ENCODE data around the gene LZTS3. TPM values are rescaled to one million over a fixed set of nuclear protein-coding genes. Genes with fewer than 3 reads are reported as not detected.

Gene LZTS3
- total RNA-seq, 1 experiment from 2014 or later, result 4.5 TPM

DNA sequence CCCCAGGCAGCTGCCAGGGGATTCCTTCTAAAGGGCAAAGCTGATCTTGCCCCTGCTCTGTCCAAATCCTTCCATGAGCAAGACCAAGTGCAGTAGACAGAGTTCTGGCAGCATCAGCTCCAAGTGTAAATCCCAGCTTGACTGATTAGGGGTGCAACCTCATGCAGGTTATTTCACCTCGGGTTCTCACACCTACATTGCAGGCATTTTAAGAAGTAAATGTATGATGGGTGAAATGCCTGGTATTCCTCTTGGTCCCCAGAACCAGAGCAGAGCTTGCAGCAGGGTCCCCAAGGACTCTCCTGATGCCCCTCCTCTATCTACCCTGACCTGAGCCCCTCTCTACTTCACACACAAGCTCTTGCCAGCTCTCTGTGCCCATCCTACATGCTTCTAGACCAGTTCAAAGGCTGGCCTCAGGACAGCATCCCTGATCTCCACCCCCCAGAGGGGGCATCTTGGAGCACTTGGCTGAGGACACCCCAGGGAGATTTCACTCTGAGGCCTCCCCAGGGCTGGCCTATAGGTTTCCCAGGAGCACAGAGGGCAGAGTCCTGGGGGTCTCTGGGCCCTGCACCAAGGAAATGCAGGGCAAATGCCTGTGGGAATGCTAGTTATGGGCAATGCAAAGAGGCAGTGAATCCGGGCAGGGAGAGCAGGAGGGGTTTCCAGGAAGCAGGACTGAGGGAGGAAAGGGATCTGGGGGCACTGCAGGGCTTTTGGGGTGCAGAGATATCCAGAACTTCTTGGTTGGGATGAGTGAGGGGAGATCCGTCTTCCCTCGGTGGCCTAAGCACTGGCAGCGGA lies 1.0 kb downstream of the LZTS3 start:
- DNase-seq, result no peak
- Mint-ChIP-seq H3K27me3 (ENCODE audit: insufficient read depth, unreplicated experiment) (peaks cover 3% of the 10 kb centered on the region), H3K9me3 (ENCODE audit: unreplicated experiment) (no peaks in the 10 kb centered on the region), H3K4me3 (ENCODE audit: unreplicated experiment) (peak overlapping the region; percentile 98), H3K27ac (ENCODE audit: unreplicated experiment) (peak overlapping the region; percentile 78), H3K36me3 (ENCODE audit: insufficient read depth, unreplicated experiment) (peaks cover 19% of the 10 kb centered on the region), H3K4me1 (ENCODE audit: low read depth, unreplicated experiment) (peaks cover 15% of the 10 kb centered on the region)
- intact Hi-C loops (cut with micrococcal nuclease; ENCODE audit: unreplicated experiment), result no loop called here
- ChIA-PET CTCF (interaction anchor here (0.6 to 1.0 kb wide), 2 partner anchors 12 to 200 kb away, joined by 3 to 5 read pairs; partner anchors contain the start of genes FASTKD5 and UBOX5), POLR2A (interaction anchor here (0.6 kb wide), 1 partner anchor 146 kb away, joined by 5 read pairs; no protein-coding TSS in a partner anchor)
- TF ChIP-seq, protein P1, sequence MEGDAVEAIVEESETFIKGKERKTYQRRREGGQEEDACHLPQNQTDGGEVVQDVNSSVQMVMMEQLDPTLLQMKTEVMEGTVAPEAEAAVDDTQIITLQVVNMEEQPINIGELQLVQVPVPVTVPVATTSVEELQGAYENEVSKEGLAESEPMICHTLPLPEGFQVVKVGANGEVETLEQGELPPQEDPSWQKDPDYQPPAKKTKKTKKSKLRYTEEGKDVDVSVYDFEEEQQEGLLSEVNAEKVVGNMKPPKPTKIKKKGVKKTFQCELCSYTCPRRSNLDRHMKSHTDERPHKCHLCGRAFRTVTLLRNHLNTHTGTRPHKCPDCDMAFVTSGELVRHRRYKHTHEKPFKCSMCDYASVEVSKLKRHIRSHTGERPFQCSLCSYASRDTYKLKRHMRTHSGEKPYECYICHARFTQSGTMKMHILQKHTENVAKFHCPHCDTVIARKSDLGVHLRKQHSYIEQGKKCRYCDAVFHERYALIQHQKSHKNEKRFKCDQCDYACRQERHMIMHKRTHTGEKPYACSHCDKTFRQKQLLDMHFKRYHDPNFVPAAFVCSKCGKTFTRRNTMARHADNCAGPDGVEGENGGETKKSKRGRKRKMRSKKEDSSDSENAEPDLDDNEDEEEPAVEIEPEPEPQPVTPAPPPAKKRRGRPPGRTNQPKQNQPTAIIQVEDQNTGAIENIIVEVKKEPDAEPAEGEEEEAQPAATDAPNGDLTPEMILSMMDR (IDR thresholded peaks at IDR 0.05; ENCODE audit: insufficient read depth in 1 of 2, low read depth in 1 of 2, low read length in 1 of 2, severe bottlenecking in 1 of 2, unreplicated experiment in 1 of 2), result no peak
- Histone ChIP-seq H3K4me1 (peaks cover 14% of the 10 kb centered on the region), H3K27me3 (replicated peaks; ENCODE audit: control insufficient read depth, insufficient read depth, low read length) (no peaks in the 10 kb centered on the region), H3K9me3 (no peaks in the 10 kb centered on the region), H3K4me3 (ENCODE audit: low read depth, low read length) (peak overlapping the region; percentile 98), H3K36me3 (ENCODE audit: control insufficient read depth, insufficient read depth, low read length) (no peaks in the 10 kb centered on the region; the same call in 1 of the 2 replicates)
- BruUV-seq (replicated peaks), result no TSS peak

GRCh38 chr20:3171391-3172125 lies 1.8 kb downstream of the LZTS3 start:
- BruUV-seq (replicated peaks), result no TSS peak
- ChIA-PET POLR2A (interaction anchor here (0.7 kb wide), 1 partner anchor 777 kb away, joined by 10 read pairs; no protein-coding TSS in a partner anchor), CTCF (interaction anchor here (0.7 kb wide), 1 partner anchor 128 kb away, joined by 3 read pairs; no protein-coding TSS in a partner anchor)
- Mint-ChIP-seq H3K9me3 (ENCODE audit: unreplicated experiment) (no peaks in the 10 kb centered on the region), H3K27ac (ENCODE audit: unreplicated experiment) (no peak overlapping the region), H3K4me3 (ENCODE audit: unreplicated experiment) (no peak overlapping the region), H3K27me3 (ENCODE audit: insufficient read depth, unreplicated experiment) (peaks cover 3% of the 10 kb centered on the region), H3K36me3 (ENCODE audit: insufficient read depth, unreplicated experiment) (peaks cover 19% of the 10 kb centered on the region), H3K4me1 (ENCODE audit: low read depth, unreplicated experiment) (peaks cover 15% of the 10 kb centered on the region)
- peaks cover 14% of the 10 kb centered on the region for H3K4me1 ChIP-seq
- intact Hi-C loops (cut with micrococcal nuclease; ENCODE audit: unreplicated experiment), result no loop called here
- H3K27me3 ChIP-seq (replicated peaks; ENCODE audit: control insufficient read depth, insufficient read depth, low read length), result no peaks in the 10 kb centered on the region
- H3K36me3 ChIP-seq (ENCODE audit: control insufficient read depth, insufficient read depth, low read length), result no peaks in the 10 kb centered on the region
- DNase-seq, result no peak
- TF ChIP-seq, protein P1 (IDR thresholded peaks at IDR 0.05; ENCODE audit: insufficient read depth in 1 of 2, low read depth in 1 of 2, low read length in 1 of 2, severe bottlenecking in 1 of 2, unreplicated experiment in 1 of 2), result no peak
- no peaks in the 10 kb centered on the region for H3K9me3 ChIP-seq
- H3K4me3 ChIP-seq (ENCODE audit: low read depth, low read length), result no peak overlapping the region

DNA sequence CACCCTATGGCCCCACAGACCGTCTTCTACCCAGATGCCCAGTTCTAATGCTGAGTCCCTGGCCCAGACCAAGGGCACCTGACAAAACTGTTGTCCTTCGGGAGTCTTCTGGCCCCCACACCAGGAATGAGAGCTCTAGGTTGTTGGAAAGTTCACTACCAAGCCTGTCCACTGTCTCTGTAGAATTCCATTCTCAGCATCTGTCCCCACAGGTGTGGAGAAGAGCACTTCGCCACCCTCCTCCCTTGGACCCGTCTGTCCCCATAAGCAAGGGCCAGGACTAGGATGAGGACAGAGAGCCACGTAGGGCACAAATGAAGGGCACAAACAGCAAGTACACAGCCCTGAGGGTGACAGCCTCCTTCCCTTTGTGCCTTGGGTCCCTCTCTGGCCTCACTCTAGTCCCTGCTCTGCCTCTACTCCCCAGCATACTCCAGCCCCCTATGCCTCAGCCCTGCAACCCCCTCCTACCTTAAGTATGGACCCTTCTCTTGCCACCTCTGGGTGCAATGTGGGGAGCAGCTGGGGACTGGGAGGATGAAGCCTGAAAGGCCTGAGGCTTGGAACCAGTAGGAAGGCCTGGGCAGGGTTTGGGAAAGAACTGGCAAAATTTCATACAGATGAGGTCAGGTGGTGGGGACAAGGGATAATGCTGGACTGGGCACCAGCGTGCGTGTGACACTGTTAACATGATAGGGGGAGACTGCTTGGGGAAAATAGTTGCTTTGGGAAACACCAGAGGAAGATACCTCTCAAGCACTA lies 4.3 kb downstream of the LZTS3 start:
- intact Hi-C loops (cut with micrococcal nuclease; ENCODE audit: unreplicated experiment), result no loop called here
- no peaks in the 10 kb centered on the region for H3K9me3 Mint-ChIP-seq (ENCODE audit: unreplicated experiment)
- no peak overlapping the region for H3K27ac Mint-ChIP-seq (ENCODE audit: unreplicated experiment)
- Histone ChIP-seq H3K27me3 (replicated peaks; ENCODE audit: control insufficient read depth, insufficient read depth, low read length) (no peaks in the 10 kb centered on the region), H3K4me1 (peaks cover 8% of the 10 kb centered on the region; the same call in 1 of the 2 replicates), H3K9me3 (no peaks in the 10 kb centered on the region), H3K4me3 (ENCODE audit: low read depth, low read length) (no peak overlapping the region), H3K36me3 (ENCODE audit: control insufficient read depth, insufficient read depth, low read length) (no peaks in the 10 kb centered on the region)
- no peaks in the 10 kb centered on the region for H3K4me1 Mint-ChIP-seq (ENCODE audit: low read depth, unreplicated experiment)
- DNase-seq, result no peak
- H3K36me3 Mint-ChIP-seq (ENCODE audit: insufficient read depth, unreplicated experiment), result peaks cover 14% of the 10 kb centered on the region
- no TSS peak for BruUV-seq (replicated peaks)
- H3K4me3 Mint-ChIP-seq (ENCODE audit: unreplicated experiment), result no peak overlapping the region
- TF ChIP-seq, protein P1 (IDR thresholded peaks at IDR 0.05; ENCODE audit: insufficient read depth in 1 of 2, low read depth in 1 of 2, low read length in 1 of 2, severe bottlenecking in 1 of 2, unreplicated experiment in 1 of 2), result no peak
- ChIA-PET POLR2A (no interaction called here), CTCF (no interaction called here)
- H3K27me3 Mint-ChIP-seq (ENCODE audit: insufficient read depth, unreplicated experiment), result peaks cover 3% of the 10 kb centered on the region
